H9 (cell line): ENCODE results near the gene ATP6V1G3. TPM values are rescaled to one million over a fixed set of nuclear protein-coding genes. Genes with fewer than 3 reads are reported as not detected.

ENCODE experiments used
- DNase-seq: peaks from one replicate; pipeline ENCODE4 v3.0.0-alpha.2; 2017
- H2AFZ ChIP-seq: one replicate; pipeline ENCODE4 v1.6.1; 2013; ENCODE audit warnings: mild to moderate bottlenecking, low read length, control low read depth, moderate library complexity
- H2AK5ac ChIP-seq: 2 replicates; pipeline ENCODE4 v1.6.1; 2013; ENCODE audit warnings: low read length, control low read depth, mixed read lengths; ENCODE audit not compliant: insufficient read length
- H2BK120ac ChIP-seq: one replicate; pipeline ENCODE4 v1.6.1; 2013; ENCODE audit warnings: low read depth, mild to moderate bottlenecking, low read length, control low read depth, inconsistent platforms; ENCODE audit not compliant: poor library complexity, severe bottlenecking
- H2BK12ac ChIP-seq: 2 replicates; pipeline ENCODE4 v1.6.1; 2013; ENCODE audit warnings: low read length, control low read depth, mixed read lengths, low read depth; ENCODE audit not compliant: insufficient read length
- H2BK15ac ChIP-seq: 2 replicates; pipeline ENCODE4 v1.6.1; 2013; ENCODE audit warnings: low read depth, low read length, control low read depth
- H2BK20ac ChIP-seq: one replicate; pipeline ENCODE4 v1.6.1; 2013; ENCODE audit warnings: low read depth, mild to moderate bottlenecking, low read length, control low read depth, inconsistent platforms; ENCODE audit not compliant: poor library complexity, severe bottlenecking
- H2BK5ac ChIP-seq: 2 replicates; pipeline ENCODE4 v1.6.1; 2013; ENCODE audit warnings: low read length, control low read depth, mixed read lengths; ENCODE audit not compliant: insufficient read length
- H3K14ac ChIP-seq: 2 replicates; pipeline ENCODE4 v1.6.1; 2013; ENCODE audit warnings: low read length, control low read depth; ENCODE audit not compliant: insufficient read depth
- H3K18ac ChIP-seq: 2 replicates; pipeline ENCODE4 v1.6.1; 2013; ENCODE audit warnings: low read depth, mild to moderate bottlenecking, mixed read lengths, low read length, control low read depth; ENCODE audit not compliant: insufficient read length
- H3K23ac ChIP-seq: 2 replicates; pipeline ENCODE4 v1.6.1; 2013; ENCODE audit warnings: low read length, control low read depth, mixed read lengths, low read depth; ENCODE audit not compliant: insufficient read length
- H3K23me2 ChIP-seq: 2 replicates; pipeline ENCODE4 v1.6.1; 2013; ENCODE audit warnings: low read depth, mild to moderate bottlenecking, mixed read lengths, low read length, control low read depth; ENCODE audit not compliant: insufficient read length, poor library complexity, severe bottlenecking
- H3K27ac ChIP-seq: 2 replicates; pipeline ENCODE4 v1.5.1; 2013; ENCODE audit warnings: low read length, control low read depth, mixed read lengths, low read depth; ENCODE audit not compliant: insufficient read length
- H3K27me3 ChIP-seq: 2 replicates; pipeline ENCODE4 v1.6.1; 2013; ENCODE audit warnings: low read length, control low read depth, inconsistent platforms; ENCODE audit not compliant: insufficient read depth
- H3K4ac ChIP-seq: 2 replicates; pipeline ENCODE4 v1.6.1; 2013; ENCODE audit warnings: low read depth, mild to moderate bottlenecking, control low read depth, inconsistent platforms, low read length, moderate library complexity
- H3K4me1 ChIP-seq: 2 replicates; pipeline ENCODE4 v1.6.1; 2013; ENCODE audit warnings: low read length, control low read depth, inconsistent platforms; ENCODE audit not compliant: insufficient read depth
- H3K4me2 ChIP-seq: 2 replicates; pipeline ENCODE4 v1.6.1; 2013; ENCODE audit warnings: low read length, control low read depth, mixed read lengths; ENCODE audit not compliant: insufficient read length, insufficient read depth
- H3K56ac ChIP-seq: 2 replicates; pipeline ENCODE4 v1.6.1; 2013; ENCODE audit warnings: low read depth, mild to moderate bottlenecking, mixed read lengths, low read length, control low read depth; ENCODE audit not compliant: insufficient read length
- H3K79me1 ChIP-seq: 2 replicates; pipeline ENCODE4 v1.6.1; 2013; ENCODE audit warnings: low read depth, mild to moderate bottlenecking, moderate library complexity, low read length, control low read depth, inconsistent platforms; ENCODE audit not compliant: insufficient read depth, poor library complexity, severe bottlenecking
- H3K79me2 ChIP-seq: 2 replicates; pipeline ENCODE4 v1.6.1; 2013; ENCODE audit warnings: low read length, control low read depth, inconsistent platforms; ENCODE audit not compliant: insufficient read depth
- H3K9ac ChIP-seq: 2 replicates; pipeline ENCODE4 v1.6.1; 2013; ENCODE audit warnings: low read length, control low read depth, mixed read lengths; ENCODE audit not compliant: insufficient read length; ENCODE audit errors: extremely low read depth
- H3K9me3 ChIP-seq: one replicate; pipeline ENCODE4 v1.6.1; 2013; ENCODE audit warnings: low read depth, low read length, inconsistent platforms; ENCODE audit not compliant: control insufficient read depth
- H3T11ph ChIP-seq: one replicate; pipeline ENCODE4 v1.6.1; 2013; ENCODE audit warnings: mild to moderate bottlenecking, low read length, control low read depth, inconsistent platforms
- H4K20me1 ChIP-seq: one replicate; pipeline ENCODE4 v1.6.1; 2013; ENCODE audit not compliant: control insufficient read depth, insufficient read length, insufficient read depth
- H4K5ac ChIP-seq: 2 replicates; pipeline ENCODE4 v1.6.1; 2013; ENCODE audit warnings: low read depth, mild to moderate bottlenecking, mixed read lengths, low read length, control low read depth; ENCODE audit not compliant: insufficient read length
- H4K8ac ChIP-seq: replicated peaks from 2 replicates; pipeline ENCODE4 v1.6.1; 2013; ENCODE audit warnings: low read length, control low read depth, mixed read lengths, low read depth; ENCODE audit not compliant: insufficient read length
- H4K91ac ChIP-seq: 2 replicates; pipeline ENCODE4 v1.6.1; 2013; ENCODE audit warnings: low read depth, mild to moderate bottlenecking, moderate library complexity, mixed read lengths, low read length, control low read depth; ENCODE audit not compliant: insufficient read length
- H3K27ac Mint-ChIP-seq, 3 experiments: 2 replicates in 2 of 3; 3 replicates in 1 of 3; pipeline ENCODE4 v1.8.0; 2020 to 2021; ENCODE audit warnings: mixed read lengths in 3 of 3, mild to moderate bottlenecking in 1 of 3, moderate library complexity in 1 of 3
- H3K27me3 Mint-ChIP-seq: 2 replicates; pipeline ENCODE4 v1.8.0; 2021; ENCODE audit warnings: low read depth, mild to moderate bottlenecking, moderate library complexity, mixed read lengths
- H3K36me3 Mint-ChIP-seq, 3 experiments: 2 replicates in 2 of 3; 3 replicates in 1 of 3; pipeline ENCODE4 v1.8.0; 2020 to 2021; ENCODE audit warnings: low read depth in 3 of 3, mixed read lengths in 3 of 3; ENCODE audit not compliant: insufficient read depth in 1 of 3
- H3K4me1 Mint-ChIP-seq, 2 experiments: 2 replicates each; pipeline ENCODE4 v1.8.0; 2020; ENCODE audit warnings: mixed read lengths in 2 of 2
- H3K4me3 Mint-ChIP-seq, 2 experiments: 2 replicates in 1 of 2; 3 replicates in 1 of 2; pipeline ENCODE4 v1.8.0; 2020 to 2021; ENCODE audit warnings: mild to moderate bottlenecking in 2 of 2, mixed read lengths in 2 of 2, moderate library complexity in 1 of 2
- H3K9me3 Mint-ChIP-seq, 2 experiments: 2 replicates in 1 of 2; 3 replicates in 1 of 2; pipeline ENCODE4 v1.8.0; 2020; ENCODE audit warnings: mild to moderate bottlenecking in 2 of 2, mixed read lengths in 2 of 2, moderate library complexity in 1 of 2
- CTCF ChIP-seq: fragments of 200-600 bp; sonication (generic); conservative IDR thresholded peaks from 3 replicates; pipeline ENCODE4 v1.8.0; 2021; ENCODE audit warnings: antibody characterized with exemption, mild to moderate bottlenecking
- WGBS: extraction: QIAGEN DNeasy Blood & Tissue Kit; methylation state at CpG from one replicate; pipeline ENCODE4 v1.1.7; 2013; ENCODE audit warnings: missing lambda C conversion rate, low lambda C conversion rate, mixed read lengths; ENCODE audit not compliant: insufficient read length; ENCODE audit errors: extremely low coverage; 5-methylcytosine and 5-hydroxymethylcytosine counted together
- total RNA-seq: library from RNA; stranded (reverse); gene quantifications from 2 replicates; pipeline ENCODE4 v1.2.1, GENCODE V29; 2021

ATP6V1G3 gene
- total RNA-seq, 1 experiment from 2014 or later: not detected

GRCh38 chr1:198538579-198539364, 1.7 kb downstream of the ATP6V1G3 start:
- no peak overlapping the region for H4K8ac ChIP-seq
- no peak overlapping the region for H2AK5ac ChIP-seq
- H3K18ac ChIP-seq: no peak overlapping the region
- H3K79me1 ChIP-seq: no peaks in the 10 kb centered on the region
- no peak overlapping the region for H3K4me3 Mint-ChIP-seq
- no peak overlapping the region for H2BK20ac ChIP-seq
- no peak overlapping the region for H2BK5ac ChIP-seq
- H3K4me1 ChIP-seq: no peaks in the 10 kb centered on the region; the same call in 1 of the 2 replicates
- no peak overlapping the region for H3K9ac ChIP-seq
- H3K23me2 ChIP-seq: no peaks in the 10 kb centered on the region
- no peak overlapping the region for H3K4me2 ChIP-seq
- H3K4me1 Mint-ChIP-seq: peaks cover 9 to 16% of the 10 kb centered on the region in 2 experiments
- H3K27me3 ChIP-seq: no peaks in the 10 kb centered on the region
- H2BK12ac ChIP-seq: no peak overlapping the region
- H2BK15ac ChIP-seq: no peak overlapping the region
- H3K36me3 Mint-ChIP-seq: no peaks in the 10 kb centered on the region; a peak in 1 of 7 replicates
- no peak overlapping the region for H2BK120ac ChIP-seq
- H3K27ac Mint-ChIP-seq: no peak overlapping the region
- 100% methylated on average over 1 of the region's 7 CpGs for WGBS
- no peak overlapping the region for H3K56ac ChIP-seq
- no peaks in the 10 kb centered on the region for H4K20me1 ChIP-seq
- no peak overlapping the region for H3K14ac ChIP-seq
- no peak overlapping the region for H3T11ph ChIP-seq
- no peak overlapping the region for H3K23ac ChIP-seq
- H3K9me3 Mint-ChIP-seq: no peaks in the 10 kb centered on the region
- DNase-seq: no peak
- H3K4ac ChIP-seq: no peak overlapping the region
- H3K9me3 ChIP-seq: no peaks in the 10 kb centered on the region
- H4K5ac ChIP-seq: no peak overlapping the region
- H3K27me3 Mint-ChIP-seq: no peaks in the 10 kb centered on the region
- TF ChIP-seq CTCF: no peak
- H2AFZ ChIP-seq: no peak overlapping the region
- H3K79me2 ChIP-seq: no peaks in the 10 kb centered on the region
- H3K27ac ChIP-seq: no peak overlapping the region
- H4K91ac ChIP-seq: no peak overlapping the region
